GM13977 (cell line): ENCODE data around the gene CTBP2.

Experiments used
- DNase-seq: peaks from one replicate; pipeline ENCODE4 v3.0.0; 2012; ENCODE audit warnings: low spot score
- CTCF ChIP-seq: IDR thresholded peaks from 2 replicates; pipeline ENCODE4 v1.5.1; 2012; ENCODE audit warnings: mild to moderate bottlenecking, control low read depth; ENCODE audit not compliant: insufficient read depth; ENCODE audit errors: extremely low read depth, missing control alignments
- in situ Hi-C: fragments of 300-500 bp; cut with MboI; formaldehyde crosslinking; loops from one replicate; pipeline ENCODE4 v1.12.0; 2022; ENCODE audit warnings: low sequenced_read_pairs, low pct_unique_long_range_greater_than_20kb, mixed read lengths, inconsistent platforms; ENCODE audit not compliant: unreplicated experiment

CTBP2 gene

GRCh38 chr10:125037145-125037877 lies 123.1 kb downstream of the CTBP2 start:
- in situ Hi-C loops = no loop called here
- DNase-seq = no peak
- no peak for TF ChIP-seq CTCF

- TF ChIP-seq CTCF = no peak
- DNase-seq = no peak
- in situ Hi-C loops = no loop called here
Observed at GRCh38 chr10:125035588-125036295, 124.6 kb downstream of the CTBP2 start.

GRCh38 chr10:125035136-125035535 lies 125.2 kb downstream of the CTBP2 start:
- DNase-seq = no peak
- in situ Hi-C loops = no loop called here

GRCh38 chr10:125034675-125035074 lies 125.7 kb downstream of the CTBP2 start:
- no peak for DNase-seq
- no peak for TF ChIP-seq CTCF
- in situ Hi-C loops = no loop called here

More at GRCh38 chr10:125035136-125035535, 125.2 kb downstream of the CTBP2 start:
- no peak for TF ChIP-seq CTCF

- TF ChIP-seq CTCF = no peak
- in situ Hi-C loops = no loop called here
- no peak for DNase-seq
Observed at GRCh38 chr10:125033146-125033924, 127.0 kb downstream of the CTBP2 start.

GRCh38 chr10:125032474-125033020 lies 127.8 kb downstream of the CTBP2 start:
- TF ChIP-seq CTCF = no peak
- in situ Hi-C loops = no loop called here
- no peak for DNase-seq
